Spleen (tissue), 11 donors: Measurements from ENCODE around the gene SLC10A1. TPM values are rescaled to one million over a fixed set of nuclear protein-coding genes. Genes with fewer than 3 reads are reported as not detected.

Source experiments
- DNase-seq: peaks from one replicate; pipeline ENCODE4 v3.0.0-alpha.2; 2020
- H3K27ac ChIP-seq, 8 donors: fragments of 200-600 bp; sonication (generic) in 7 of 8; 1 replicate in 4 of 8; 2 replicates in 4 of 8; pipeline versions ENCODE4 v1.5.0 to v1.8.0; 2016 to 2021; ENCODE audit warnings: inconsistent platforms in 4 of 8, mild to moderate bottlenecking in 4 of 8, moderate library complexity in 1 of 8
- H3K27me3 ChIP-seq, 7 donors: fragments of 200-600 bp; sonication (generic) in 6 of 7; replicated peaks in 1 of 7; 1 replicate in 4 of 7; 2 replicates in 3 of 7; pipeline versions ENCODE4 v1.5.0 to v1.8.0; 2016 to 2021; ENCODE audit warnings: inconsistent platforms in 3 of 7, mild to moderate bottlenecking in 1 of 7
- H3K36me3 ChIP-seq, 6 donors: fragments of 200-600 bp; sonication (generic) in 5 of 6; 1 replicate in 4 of 6; 2 replicates in 2 of 6; pipeline versions ENCODE4 v1.5.0 to v1.8.0; 2016 to 2021; ENCODE audit warnings: inconsistent platforms in 2 of 6
- H3K4me1 ChIP-seq, 6 donors: fragments of 200-600 bp; sonication (generic) in 5 of 6; 1 replicate in 3 of 6; 2 replicates in 3 of 6; pipeline versions ENCODE4 v1.5.0 to v1.8.0; 2016 to 2021; ENCODE audit warnings: inconsistent platforms in 3 of 6
- H3K4me3 ChIP-seq, 8 donors: fragments of 200-600 bp; sonication (generic) in 7 of 8; 1 replicate in 4 of 8; 2 replicates in 4 of 8; pipeline versions ENCODE4 v1.5.0 to v1.8.0; 2016 to 2021; ENCODE audit warnings: inconsistent platforms in 4 of 8, mild to moderate bottlenecking in 4 of 8, moderate library complexity in 2 of 8
- H3K9me3 ChIP-seq, 8 donors: fragments of 200-600 bp; sonication (generic) in 7 of 8; 1 replicate in 4 of 8; 2 replicates in 4 of 8; pipeline versions ENCODE4 v1.5.0 to v1.8.0; 2016 to 2021; ENCODE audit warnings: inconsistent platforms in 4 of 8
- POLR2A ChIP-seq, 3 donors: fragments of 450-650 bp; IDR thresholded peaks; one replicate each; pipeline ENCODE4 v1.5.1; 2017; ENCODE audit warnings: antibody characterized with exemption in 3 of 3, mild to moderate bottlenecking in 1 of 3
- POLR2AphosphoS5 ChIP-seq, 3 donors: sonication (generic); formaldehyde crosslinking; IDR thresholded peaks; one replicate each; pipeline ENCODE4 v1.5.1; 2017; ENCODE audit warnings: antibody characterized with exemption in 3 of 3
- whole genome bisulfite sequencing, 5 donors: extraction: QIAGEN DNeasy Blood & Tissue Kit in 3 of 5; methylation state at CpG; one replicate each; pipeline versions ENCODE4 v1.1.5 to v1.1.7; 2013 to 2018; 5-methylcytosine and 5-hydroxymethylcytosine counted together
- intact Hi-C: fragments of 100-400 bp; cut with DNase I; formaldehyde crosslinking; loops from one replicate; pipeline ENCODE4 v1.15.0; 2023; ENCODE audit warnings: low total_unique reads
- polyA plus RNA-seq, 3 donors: library from polyadenylated mRNA; stranded (reverse); fragments of 200-250 nt; gene quantifications; one replicate each; pipeline ENCODE4 v1.2.1, GENCODE V29; 2013
- total RNA-seq, 7 donors: library from RNA; depleted of rRNA in 3 of 7; stranded (reverse); fragments of >200 nt in 3 of 7; fragmentation: NEBNext Ultra II Directional in 4 of 7; extraction: Animal tissue kit (Norgen Biotek cat#: 25700) in 4 of 7; gene quantifications; one replicate each; pipeline versions ENCODE4 v1.1.0 to v1.2.1, GENCODE V29; 2016 to 2021
- TF ChIP-seq, protein P1 (sequence below), 11 experiments: fragments of 200-600 bp in 7 of 11; fragments of 450-650 bp in 4 of 11; sonication (generic) in 4 of 11; IDR thresholded peaks in 8 of 11; conservative IDR thresholded peaks in 3 of 11; 1 replicate in 7 of 11; 2 replicates in 4 of 11; pipeline versions ENCODE4 v1.4.0 to v1.8.0; 2016 to 2021; ENCODE audit warnings: antibody characterized with exemption in 11 of 11, inconsistent platforms in 4 of 11, mild to moderate bottlenecking in 1 of 11
- donor health status: healthy with polysubstance abuse.
- donor health status: DM: no; HTN: no; CAD: no; lungs with moderate emphysema.
- donor health status: DM: no; HTN: no; CAD: no.
- donor health status: Bipolar disorder and iron deficiency.
- donor health status: healthy.
- donor health status: DM: no; HTN: no; CAD: no.
- donor health status: DM: yes; HTN: yes; CAD: no.

Gene SLC10A1
- total and polyA plus RNA-seq, 10 donors, result not detected

DNA sequence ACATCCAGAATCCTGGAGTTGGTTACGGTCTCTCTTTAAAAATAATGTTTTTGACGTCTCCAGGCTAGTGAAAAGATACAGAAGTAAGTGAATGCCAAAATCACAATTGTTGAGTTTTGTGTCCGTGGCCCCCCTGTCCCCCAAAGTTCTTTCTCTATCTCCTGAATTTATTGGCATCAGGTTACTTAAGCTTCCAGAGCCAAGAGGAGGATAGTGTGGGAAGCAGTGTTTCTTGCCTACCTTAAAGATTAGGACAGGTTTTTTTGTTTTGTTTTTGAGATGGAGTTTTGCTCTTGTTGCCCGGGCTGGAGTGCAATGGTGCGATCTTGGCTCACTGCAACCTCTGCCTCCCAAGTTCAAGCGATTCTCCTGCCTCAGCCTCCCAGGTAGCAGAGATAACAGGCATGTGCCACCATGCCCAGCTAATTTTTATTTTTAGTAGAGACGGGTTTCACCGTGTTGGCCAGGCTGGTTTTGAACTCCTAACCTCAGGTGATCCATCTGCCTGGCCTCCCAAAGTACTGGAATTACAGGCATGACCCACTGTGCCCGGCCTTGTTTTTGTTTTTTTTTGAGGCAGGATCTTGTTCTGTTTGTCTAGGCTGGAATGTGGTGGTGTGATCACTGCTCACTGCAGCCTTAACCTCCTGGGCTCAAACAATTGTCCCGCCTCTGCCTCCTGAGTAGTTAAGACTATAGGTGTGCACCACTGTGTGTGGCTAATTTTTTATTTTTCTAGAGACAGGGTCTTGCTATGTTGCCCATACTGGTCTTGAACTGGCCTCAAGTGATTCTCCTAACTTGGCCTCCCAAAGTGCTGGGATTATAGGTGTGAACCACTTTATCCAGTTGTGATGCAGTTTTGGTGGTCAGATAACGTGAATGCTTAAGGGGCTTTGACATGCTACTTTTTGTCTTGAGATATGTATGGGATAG lies 24.7 kb downstream of the SLC10A1 start:
- intact Hi-C loops, result no loop called here
- 93 to 98% (median 94%) methylated on average over 11 of the region's 11 CpGs for WGBS, 5 donors
- no peaks in the 10 kb centered on the region for H3K9me3 ChIP-seq

DNA sequence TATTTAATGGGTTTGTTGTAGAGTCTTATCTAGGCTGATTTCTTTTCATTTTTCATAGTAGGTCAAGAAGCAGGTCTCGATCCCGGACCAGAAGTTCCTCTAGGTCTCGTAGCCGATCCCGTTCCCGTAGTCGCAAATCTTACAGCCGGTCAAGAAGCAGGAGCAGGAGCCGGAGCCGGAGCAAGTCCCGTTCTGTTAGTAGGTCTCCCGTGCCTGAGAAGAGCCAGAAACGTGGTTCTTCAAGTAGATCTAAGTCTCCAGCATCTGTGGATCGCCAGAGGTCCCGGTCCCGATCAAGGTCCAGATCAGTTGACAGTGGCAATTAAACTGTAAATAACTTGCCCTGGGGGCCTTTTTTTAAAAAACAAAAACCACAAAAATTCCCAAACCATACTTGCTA lies 25.9 kb downstream of the SLC10A1 start:
- Histone ChIP-seq H3K36me3 (peaks cover 12 to 83% (median 80%) of the 10 kb centered on the region in 6 donors), H3K27me3 (no peaks in the 10 kb centered on the region), H3K4me1 (peaks cover 34 to 89% (median 75%) of the 10 kb centered on the region in 6 donors), H3K9me3 (no peaks in the 10 kb centered on the region), H3K27ac (no peak overlapping the region), H3K4me3 (no peak overlapping the region)
- peak in 1 of 3 donors; percentile 21 for TF ChIP-seq POLR2AphosphoS5 (IDR thresholded peaks at IDR 0.05)
- TF ChIP-seq, protein P1, sequence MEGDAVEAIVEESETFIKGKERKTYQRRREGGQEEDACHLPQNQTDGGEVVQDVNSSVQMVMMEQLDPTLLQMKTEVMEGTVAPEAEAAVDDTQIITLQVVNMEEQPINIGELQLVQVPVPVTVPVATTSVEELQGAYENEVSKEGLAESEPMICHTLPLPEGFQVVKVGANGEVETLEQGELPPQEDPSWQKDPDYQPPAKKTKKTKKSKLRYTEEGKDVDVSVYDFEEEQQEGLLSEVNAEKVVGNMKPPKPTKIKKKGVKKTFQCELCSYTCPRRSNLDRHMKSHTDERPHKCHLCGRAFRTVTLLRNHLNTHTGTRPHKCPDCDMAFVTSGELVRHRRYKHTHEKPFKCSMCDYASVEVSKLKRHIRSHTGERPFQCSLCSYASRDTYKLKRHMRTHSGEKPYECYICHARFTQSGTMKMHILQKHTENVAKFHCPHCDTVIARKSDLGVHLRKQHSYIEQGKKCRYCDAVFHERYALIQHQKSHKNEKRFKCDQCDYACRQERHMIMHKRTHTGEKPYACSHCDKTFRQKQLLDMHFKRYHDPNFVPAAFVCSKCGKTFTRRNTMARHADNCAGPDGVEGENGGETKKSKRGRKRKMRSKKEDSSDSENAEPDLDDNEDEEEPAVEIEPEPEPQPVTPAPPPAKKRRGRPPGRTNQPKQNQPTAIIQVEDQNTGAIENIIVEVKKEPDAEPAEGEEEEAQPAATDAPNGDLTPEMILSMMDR (IDR thresholded peaks at IDR 0.05 in 8 of 11, conservative IDR thresholded peaks at IDR 0.05 in 3 of 11), result no peak
- WGBS, 5 donors, result 89 to 95% (median 94%) methylated on average over 16 of the region's 16 CpGs
- intact Hi-C loops, result no loop called here
- DNase-seq, result no peak

More for the DNA sequence above, 24.7 kb downstream of the SLC10A1 start:
- no peak overlapping the region for H3K4me3 ChIP-seq
- TF ChIP-seq POLR2A (IDR thresholded peaks at IDR 0.05) (no peak), POLR2AphosphoS5 (IDR thresholded peaks at IDR 0.05) (peak in 2 of 3 donors; percentile 25 to 47)
- TF ChIP-seq, protein P1 (IDR thresholded peaks at IDR 0.05 in 8 of 11, conservative IDR thresholded peaks at IDR 0.05 in 3 of 11), result no peak
- peaks cover 12 to 95% (median 89%) of the 10 kb centered on the region in 6 donors for H3K36me3 ChIP-seq
- H3K27ac ChIP-seq, result no peak overlapping the region
- DNase-seq, result no peak
- no peaks in the 10 kb centered on the region for H3K27me3 ChIP-seq
- H3K4me1 ChIP-seq, result peaks cover 37 to 96% (median 80%) of the 10 kb centered on the region in 6 donors

DNA sequence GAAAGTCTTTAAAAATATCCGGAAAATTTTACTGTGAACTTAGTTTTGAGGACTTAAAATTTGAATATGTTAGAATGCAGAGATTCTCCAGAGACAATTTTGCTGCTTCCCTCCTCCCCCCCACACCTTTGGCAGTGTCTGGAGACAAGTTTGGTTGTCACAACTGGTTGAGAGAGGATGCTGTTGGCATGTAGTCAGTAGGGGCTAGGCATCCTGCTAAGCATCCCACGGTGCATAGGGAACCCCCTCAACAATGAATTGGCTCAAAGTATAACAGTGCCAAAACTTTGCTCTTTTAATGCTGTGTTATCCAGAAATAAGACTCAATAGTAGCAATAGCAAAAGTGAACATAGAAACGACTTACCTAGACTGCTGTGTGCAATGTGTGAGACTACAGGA lies 26.5 kb downstream of the SLC10A1 start:
- no peaks in the 10 kb centered on the region for H3K27me3 ChIP-seq
- H3K36me3 ChIP-seq, result peaks cover 12 to 77% (median 75%) of the 10 kb centered on the region in 6 donors
- H3K4me1 ChIP-seq, result peaks cover 37 to 90% (median 73%) of the 10 kb centered on the region in 6 donors
- TF ChIP-seq POLR2A (IDR thresholded peaks at IDR 0.05) (no peak), POLR2AphosphoS5 (IDR thresholded peaks at IDR 0.05) (peak in 1 of 3 donors; percentile 30)
- H3K27ac ChIP-seq, result no peak overlapping the region
- 79 to 88% (median 86%) methylated on average over 3 of the region's 3 CpGs for WGBS, 5 donors
- DNase-seq, result no peak
- intact Hi-C loops, result no loop called here
- H3K4me3 ChIP-seq, result no peak overlapping the region
- H3K9me3 ChIP-seq, result no peaks in the 10 kb centered on the region

DNA sequence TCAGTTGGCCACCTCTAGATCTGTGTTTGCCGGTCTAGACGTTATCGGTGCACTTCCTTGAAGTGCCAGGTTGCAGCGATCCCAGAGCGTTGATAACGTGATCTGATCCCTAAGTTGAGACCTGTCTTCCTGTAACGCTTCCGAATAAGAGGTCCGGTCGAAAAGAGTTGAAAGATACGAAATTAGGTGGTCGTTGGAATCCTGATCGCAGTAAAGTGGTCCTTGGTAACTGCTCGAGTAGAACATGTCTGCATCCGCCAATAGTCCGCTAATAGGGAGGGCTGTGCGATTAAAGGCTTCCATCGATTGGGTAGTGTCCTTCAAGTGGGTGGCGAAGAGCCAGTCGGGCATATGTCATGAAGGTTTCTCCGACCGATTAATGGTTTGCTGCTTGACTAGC lies 27.4 kb downstream of the SLC10A1 start:
- H3K4me1 ChIP-seq, result peaks cover 33 to 82% (median 65%) of the 10 kb centered on the region in 6 donors
- H3K9me3 ChIP-seq, result no peaks in the 10 kb centered on the region
- peak overlapping the region in 5 of 8 donors; percentile 2 to 86 (median 74) for H3K4me3 ChIP-seq
- peak in 2 of 3 donors; percentile 8 to 24 for TF ChIP-seq POLR2AphosphoS5 (IDR thresholded peaks at IDR 0.05)
- TF ChIP-seq, protein P1 (IDR thresholded peaks at IDR 0.05 in 8 of 11, conservative IDR thresholded peaks at IDR 0.05 in 3 of 11), result no peak
- H3K27ac ChIP-seq, result peak overlapping the region in 3 of 8 donors; percentile 94 to 100 (median 100)
- WGBS, 5 donors, result 89 to 94% (median 92%) methylated on average over 22 of the region's 22 CpGs
- peaks cover 12 to 68% (median 66%) of the 10 kb centered on the region in 6 donors for H3K36me3 ChIP-seq
- no peak for DNase-seq
- no peaks in the 10 kb centered on the region for H3K27me3 ChIP-seq
- intact Hi-C loops, result no loop called here
